ENCODE results near the gene DNAJB14. TPM values are rescaled to one million over a fixed set of nuclear protein-coding genes. Genes with fewer than 3 reads are reported as not detected.

Gene DNAJB14
- total RNA-seq, 3 donors from 2014 or later, result 33.4 to 46.4 (median 37.4) TPM

- Histone ChIP-seq H3K4me3 (no peak overlapping the region), H3K36me3 (no peaks in the 10 kb centered on the region), H3K27ac (no peak overlapping the region), H3K9me3 (no peaks in the 10 kb centered on the region), H3K27me3 (no peaks in the 10 kb centered on the region), H3K4me1 (no peaks in the 10 kb centered on the region)
- intact Hi-C loops (cut with DNase I; ENCODE audit: low total_unique reads), result no loop called here
- no peak for TF ChIP-seq POLR2AphosphoS5 (IDR thresholded peaks at IDR 0.05)
- TF ChIP-seq POLR2A (IDR thresholded peaks at IDR 0.05), result no peak
- TF ChIP-seq CTCF (IDR thresholded peaks at IDR 0.05), result no peak
- no peak for DNase-seq (ENCODE audit: low spot score in 2 of 2)
Measured at GRCh38 chr4:99943904-99944437, 2.4 kb downstream of the DNAJB14 start.

- intact Hi-C loops (cut with DNase I; ENCODE audit: low total_unique reads), result no loop called here
- TF ChIP-seq POLR2AphosphoS5 (IDR thresholded peaks at IDR 0.05), result no peak
- no peak for TF ChIP-seq CTCF (IDR thresholded peaks at IDR 0.05)
- no peak for TF ChIP-seq POLR2A (IDR thresholded peaks at IDR 0.05)
- no peak for DNase-seq (ENCODE audit: low spot score in 2 of 2)
- no peak overlapping the region for H3K27ac ChIP-seq
- no peaks in the 10 kb centered on the region for H3K36me3 ChIP-seq
- no peaks in the 10 kb centered on the region for H3K4me1 ChIP-seq
- no peak overlapping the region for H3K4me3 ChIP-seq
- H3K27me3 ChIP-seq, result no peaks in the 10 kb centered on the region
- H3K9me3 ChIP-seq, result peaks cover 6 to 26% of the 10 kb centered on the region in 2 donors
Measured at GRCh38 chr4:99938243-99938753, 8.1 kb downstream of the DNAJB14 start.

GRCh38 chr4:99934891-99935290 is 11.5 kb downstream of the DNAJB14 start:
- Histone ChIP-seq H3K36me3 (no peaks in the 10 kb centered on the region), H3K4me1 (no peaks in the 10 kb centered on the region)
- intact Hi-C loops (cut with DNase I; ENCODE audit: low total_unique reads), result no loop called here

GRCh38 chr4:99927566-99927965 is 18.9 kb downstream of the DNAJB14 start:
- H3K27me3 ChIP-seq, result no peaks in the 10 kb centered on the region

More at GRCh38 chr4:99934891-99935290, 11.5 kb downstream of the DNAJB14 start:
- Histone ChIP-seq H3K4me3 (no peak overlapping the region), H3K27me3 (no peaks in the 10 kb centered on the region), H3K27ac (no peak overlapping the region), H3K9me3 (peaks cover 6 to 29% of the 10 kb centered on the region in 2 donors)
- TF ChIP-seq CTCF (IDR thresholded peaks at IDR 0.05), result no peak
- no peak for TF ChIP-seq POLR2A (IDR thresholded peaks at IDR 0.05)
- no peak for TF ChIP-seq POLR2AphosphoS5 (IDR thresholded peaks at IDR 0.05)
- no peak for DNase-seq (ENCODE audit: low spot score in 2 of 2)

More at GRCh38 chr4:99927566-99927965, 18.9 kb downstream of the DNAJB14 start:
- Histone ChIP-seq H3K36me3 (no peaks in the 10 kb centered on the region), H3K9me3 (no peaks in the 10 kb centered on the region), H3K4me3 (no peak overlapping the region), H3K27ac (no peak overlapping the region), H3K4me1 (no peaks in the 10 kb centered on the region)
- TF ChIP-seq POLR2A (IDR thresholded peaks at IDR 0.05) (no peak), POLR2AphosphoS5 (IDR thresholded peaks at IDR 0.05) (no peak), CTCF (IDR thresholded peaks at IDR 0.05) (no peak)
- no peak for DNase-seq (ENCODE audit: low spot score in 2 of 2)
- intact Hi-C loops (cut with DNase I; ENCODE audit: low total_unique reads), result loop anchor here (2.0 kb wide), 1 partner anchor 39 kb away; no protein-coding TSS in a partner anchor
